ENCODE data around the gene BPIFB2. TPM values are rescaled to one million over a fixed set of nuclear protein-coding genes. Genes with fewer than 3 reads are reported as not detected.

BPIFB2 gene
- total RNA-seq, 1 donor from 2014 or later, result not detected

DNA sequence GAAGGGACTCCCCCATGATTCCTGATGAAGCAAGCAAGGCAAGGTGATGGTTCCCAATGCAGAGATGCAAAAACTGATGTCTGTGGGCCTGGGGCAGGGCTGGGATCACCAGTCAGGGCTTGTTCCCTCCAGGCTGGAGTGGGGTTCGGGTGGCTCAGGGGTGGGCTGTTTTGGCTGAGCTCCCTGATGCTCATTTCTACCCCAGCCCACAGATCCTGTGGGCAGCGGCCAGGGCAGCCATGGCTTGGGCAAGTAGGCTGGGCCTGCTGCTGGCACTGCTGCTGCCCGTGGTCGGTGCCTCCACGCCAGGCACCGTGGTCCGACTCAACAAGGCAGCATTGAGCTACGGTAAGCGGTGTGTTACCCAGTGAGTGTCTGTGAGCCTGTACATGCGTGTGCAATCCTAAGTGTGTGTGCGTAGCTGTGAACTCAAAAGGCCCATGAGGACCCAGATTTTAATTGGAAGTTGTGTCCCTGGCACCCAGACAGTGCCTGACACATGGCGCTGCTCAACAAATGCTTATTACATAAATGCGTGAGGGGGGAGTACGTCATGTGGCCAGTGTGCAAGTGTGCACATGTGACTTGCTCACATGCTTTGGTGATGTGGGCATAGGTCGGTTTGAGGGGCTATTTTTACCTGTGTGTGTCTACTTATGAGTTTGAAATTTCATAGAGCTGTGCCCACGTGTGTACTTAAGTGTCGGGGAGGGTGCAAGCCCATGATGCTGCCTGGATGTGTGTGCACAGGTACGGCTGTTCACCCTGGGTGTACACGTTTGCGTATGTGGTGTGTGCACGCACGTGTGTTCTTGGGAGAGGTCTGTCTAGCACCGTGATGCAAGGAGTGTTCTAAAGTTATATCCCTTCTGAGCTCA lies 1.1 kb downstream of the BPIFB2 start:
- no peak overlapping the region for H3K4me3 Mint-ChIP-seq (ENCODE audit: unreplicated experiment)
- H3K27ac Mint-ChIP-seq (ENCODE audit: unreplicated experiment), result no peak overlapping the region
- no peaks in the 10 kb centered on the region for H3K36me3 Mint-ChIP-seq (ENCODE audit: unreplicated experiment)
- TF ChIP-seq, protein P1, sequence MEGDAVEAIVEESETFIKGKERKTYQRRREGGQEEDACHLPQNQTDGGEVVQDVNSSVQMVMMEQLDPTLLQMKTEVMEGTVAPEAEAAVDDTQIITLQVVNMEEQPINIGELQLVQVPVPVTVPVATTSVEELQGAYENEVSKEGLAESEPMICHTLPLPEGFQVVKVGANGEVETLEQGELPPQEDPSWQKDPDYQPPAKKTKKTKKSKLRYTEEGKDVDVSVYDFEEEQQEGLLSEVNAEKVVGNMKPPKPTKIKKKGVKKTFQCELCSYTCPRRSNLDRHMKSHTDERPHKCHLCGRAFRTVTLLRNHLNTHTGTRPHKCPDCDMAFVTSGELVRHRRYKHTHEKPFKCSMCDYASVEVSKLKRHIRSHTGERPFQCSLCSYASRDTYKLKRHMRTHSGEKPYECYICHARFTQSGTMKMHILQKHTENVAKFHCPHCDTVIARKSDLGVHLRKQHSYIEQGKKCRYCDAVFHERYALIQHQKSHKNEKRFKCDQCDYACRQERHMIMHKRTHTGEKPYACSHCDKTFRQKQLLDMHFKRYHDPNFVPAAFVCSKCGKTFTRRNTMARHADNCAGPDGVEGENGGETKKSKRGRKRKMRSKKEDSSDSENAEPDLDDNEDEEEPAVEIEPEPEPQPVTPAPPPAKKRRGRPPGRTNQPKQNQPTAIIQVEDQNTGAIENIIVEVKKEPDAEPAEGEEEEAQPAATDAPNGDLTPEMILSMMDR (IDR thresholded peaks at IDR 0.05; ENCODE audit: partially characterized antibody, unreplicated experiment), result no peak
- DNase-seq, result no peak
- H3K27me3 Mint-ChIP-seq (ENCODE audit: unreplicated experiment), result peaks cover 2% of the 10 kb centered on the region
- H3K4me1 Mint-ChIP-seq (ENCODE audit: low read depth, unreplicated experiment), result no peaks in the 10 kb centered on the region
- peaks cover 8% of the 10 kb centered on the region for H3K9me3 Mint-ChIP-seq (ENCODE audit: unreplicated experiment)

DNA sequence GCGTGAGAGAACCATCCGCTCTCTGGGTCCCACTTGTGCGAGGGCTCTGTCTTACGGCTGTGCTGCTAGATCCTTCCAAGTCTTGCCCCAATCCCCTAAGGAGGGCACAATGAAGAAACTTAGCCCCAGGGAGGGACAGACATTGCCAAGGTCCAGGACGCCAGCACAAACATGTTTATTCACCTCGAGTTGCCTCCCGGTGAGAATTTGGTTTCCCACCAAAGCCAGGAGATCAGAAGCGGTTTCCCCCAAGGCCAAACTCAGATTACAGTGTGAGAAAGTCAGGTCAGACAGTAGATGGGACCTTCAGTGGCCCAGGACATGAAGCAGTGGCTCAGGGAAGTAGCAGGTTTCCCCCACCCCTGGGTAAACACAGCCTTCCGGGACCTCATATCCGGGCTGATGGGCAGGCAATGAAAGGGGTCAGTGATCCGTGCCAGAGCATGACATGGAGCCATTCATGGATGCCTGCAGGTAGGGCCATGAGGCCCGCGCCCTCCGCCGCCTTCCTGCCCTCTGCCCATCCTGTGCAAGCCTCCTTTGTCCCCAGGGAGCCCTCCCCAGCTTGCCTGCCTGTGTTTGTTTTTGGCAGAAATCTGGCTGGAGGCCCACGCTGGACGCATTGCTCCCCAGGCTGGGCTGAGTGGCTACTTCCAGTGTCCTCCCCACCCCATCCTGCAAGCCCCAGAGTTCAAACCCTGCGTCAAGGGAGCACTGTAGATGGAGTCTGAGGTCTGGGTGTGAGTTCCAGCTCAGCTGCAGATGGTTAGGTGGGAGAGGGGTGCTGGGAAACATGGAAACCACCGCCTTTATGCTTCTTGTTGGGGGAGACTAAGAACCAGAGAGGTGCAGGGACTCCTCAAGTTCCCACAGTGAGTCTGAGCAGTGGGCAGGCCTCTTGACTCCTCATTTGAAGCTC lies 2.0 kb downstream of the BPIFB2 start:
- TF ChIP-seq, protein P1 (IDR thresholded peaks at IDR 0.05; ENCODE audit: partially characterized antibody, unreplicated experiment), result no peak
- no peak for DNase-seq
- Mint-ChIP-seq H3K27me3 (ENCODE audit: unreplicated experiment) (peaks cover 2% of the 10 kb centered on the region), H3K4me1 (ENCODE audit: low read depth, unreplicated experiment) (no peaks in the 10 kb centered on the region), H3K27ac (ENCODE audit: unreplicated experiment) (no peak overlapping the region), H3K9me3 (ENCODE audit: unreplicated experiment) (peaks cover 8% of the 10 kb centered on the region), H3K36me3 (ENCODE audit: unreplicated experiment) (no peaks in the 10 kb centered on the region), H3K4me3 (ENCODE audit: unreplicated experiment) (no peak overlapping the region)

DNA sequence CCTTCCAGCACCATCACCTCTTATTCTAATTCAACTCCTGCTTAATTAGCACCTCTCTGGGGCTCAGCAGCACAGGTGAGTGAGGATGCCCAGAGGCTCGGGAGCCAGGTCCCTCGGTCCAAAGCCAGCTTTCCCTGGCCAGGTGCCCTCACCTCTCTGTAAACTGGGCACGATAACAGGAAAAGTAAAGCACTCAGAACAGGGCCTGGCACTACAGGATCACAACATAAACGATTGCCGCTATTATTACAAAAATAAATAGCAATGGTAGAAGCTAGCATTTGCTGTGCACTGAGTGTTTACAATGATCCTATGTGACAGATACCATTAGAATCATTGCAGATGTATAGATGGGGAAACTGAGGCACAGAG lies 2.6 kb downstream of the BPIFB2 start:
- peaks cover 2% of the 10 kb centered on the region for H3K4me1 Mint-ChIP-seq (ENCODE audit: low read depth, unreplicated experiment)
- H3K9me3 Mint-ChIP-seq (ENCODE audit: unreplicated experiment), result peaks cover 8% of the 10 kb centered on the region
- no peak overlapping the region for H3K27ac Mint-ChIP-seq (ENCODE audit: unreplicated experiment)
- H3K4me3 Mint-ChIP-seq (ENCODE audit: unreplicated experiment), result no peak overlapping the region
- H3K27me3 Mint-ChIP-seq (ENCODE audit: unreplicated experiment), result peaks cover 2% of the 10 kb centered on the region
- no peaks in the 10 kb centered on the region for H3K36me3 Mint-ChIP-seq (ENCODE audit: unreplicated experiment)
- TF ChIP-seq, protein P1 (IDR thresholded peaks at IDR 0.05; ENCODE audit: partially characterized antibody, unreplicated experiment), result no peak
- no peak for DNase-seq

DNA sequence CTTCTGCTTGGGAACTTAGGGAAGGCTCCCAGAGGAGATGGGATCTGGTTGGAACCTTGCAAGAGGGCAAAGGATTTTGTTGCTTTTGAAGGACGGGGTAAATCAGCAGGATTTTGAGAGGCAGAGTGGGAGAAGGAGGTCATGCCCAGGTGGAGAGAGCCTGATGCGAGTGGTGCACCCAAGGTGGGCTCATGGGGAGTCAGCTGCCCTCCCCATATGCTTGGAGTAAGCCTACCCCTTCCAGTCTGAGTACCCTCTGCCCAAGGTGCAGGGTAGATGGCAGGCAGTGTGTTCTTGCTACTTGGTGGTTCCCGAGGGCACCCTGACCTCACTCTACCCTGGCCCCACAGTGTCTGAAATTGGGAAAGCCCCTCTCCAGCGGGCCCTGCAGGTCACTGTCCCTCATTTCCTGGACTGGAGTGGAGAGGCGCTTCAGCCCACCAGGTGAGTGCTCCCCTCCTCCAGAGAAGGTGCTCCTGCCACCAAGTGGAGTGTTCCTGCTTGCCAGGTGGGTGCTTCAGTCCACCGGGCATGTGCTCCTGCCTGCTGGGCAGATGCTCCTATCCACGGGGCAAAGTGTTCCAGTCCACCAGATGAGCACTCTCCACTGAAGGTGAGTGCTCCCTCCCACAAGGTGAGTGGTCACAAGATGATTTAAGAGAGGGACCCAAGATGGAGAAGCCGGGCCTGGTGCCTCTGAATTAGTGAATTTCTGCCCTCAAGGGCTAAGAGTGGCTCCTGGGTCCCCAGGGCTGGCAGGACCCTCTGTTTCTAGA lies 3.4 kb downstream of the BPIFB2 start:
- peaks cover 2% of the 10 kb centered on the region for H3K4me1 Mint-ChIP-seq (ENCODE audit: low read depth, unreplicated experiment)
- peaks cover 8% of the 10 kb centered on the region for H3K9me3 Mint-ChIP-seq (ENCODE audit: unreplicated experiment)
- no peak for DNase-seq
- no peaks in the 10 kb centered on the region for H3K36me3 Mint-ChIP-seq (ENCODE audit: unreplicated experiment)
- no peak overlapping the region for H3K27ac Mint-ChIP-seq (ENCODE audit: unreplicated experiment)
- TF ChIP-seq, protein P1 (IDR thresholded peaks at IDR 0.05; ENCODE audit: partially characterized antibody, unreplicated experiment), result no peak
- H3K27me3 Mint-ChIP-seq (ENCODE audit: unreplicated experiment), result peaks cover 4% of the 10 kb centered on the region
- H3K4me3 Mint-ChIP-seq (ENCODE audit: unreplicated experiment), result no peak overlapping the region
